PC-3 (cell line): Measurements from ENCODE around the gene AIPL1. TPM values are rescaled to one million over a fixed set of nuclear protein-coding genes. Genes with fewer than 3 reads are reported as not detected.

ENCODE experiments used
- ATAC-seq: fragments of 200-7000 bp; cut with Tn5 transposase; 2 replicates; pipeline ENCODE4 v1.9.1; 2020; ENCODE audit warnings: mild to moderate bottlenecking, moderate library complexity
- BruUV-seq: library from RNA; stranded (reverse); fragments of 400-500 nt; replicated peaks from 2 replicates; lab custom pipeline; 2021; lab: Mats Ljungman, UMichigan
- CTCF ChIA-PET: fragments of 300-600 bp; sonication (Branson Sonifier 250); formaldehyde crosslinking; loops from one replicate; lab custom pipeline; 2022; ENCODE audit warnings: antibody characterized with exemption; lab: Charles Lee
- POLR2A ChIA-PET: fragments of 300-600 bp; sonication (Branson Sonifier 250); formaldehyde crosslinking; loops from one replicate; lab custom pipeline; 2022; ENCODE audit warnings: antibody characterized with exemption; ENCODE audit not compliant: unreplicated experiment; lab: Charles Lee
- DNase-seq: peaks from one replicate; pipeline ENCODE4 v3.0.0-alpha.2; 2015
- H2AFZ ChIP-seq: fragments of 300-600 bp; sonication (generic); 2 replicates; pipeline ENCODE4 v1.6.0; 2016; ENCODE audit warnings: antibody characterized with exemption, low read length
- H3F3A ChIP-seq: fragments of 300-600 bp; sonication (generic); one replicate; pipeline ENCODE4 v1.6.0; 2017; ENCODE audit warnings: antibody characterized with exemption, low read length, control low read depth, mild to moderate bottlenecking; ENCODE audit not compliant: unreplicated experiment
- H3K27ac ChIP-seq: fragments of 300-600 bp; sonication (generic); 2 replicates; pipeline ENCODE4 v1.5.1; 2016; ENCODE audit warnings: mild to moderate bottlenecking, low read length
- H3K27me3 ChIP-seq: fragments of 300-600 bp; sonication (generic); 2 replicates; pipeline ENCODE4 v1.6.1; 2016; ENCODE audit warnings: low read length, mixed read lengths
- H3K36me3 ChIP-seq: fragments of 300-600 bp; sonication (generic); 2 replicates; pipeline ENCODE4 v1.6.1; 2016; ENCODE audit warnings: low read depth, mixed run types, low read length, mixed read lengths
- H3K4me1 ChIP-seq: fragments of 300-600 bp; sonication (generic); 2 replicates; pipeline ENCODE4 v1.5.1; 2016; ENCODE audit warnings: low read length; ENCODE audit not compliant: insufficient read depth
- H3K4me2 ChIP-seq: fragments of 300-600 bp; sonication (generic); 2 replicates; pipeline ENCODE4 v1.6.0; 2016; ENCODE audit warnings: low read length
- H3K4me3 ChIP-seq: fragments of 300-600 bp; sonication (generic); 2 replicates; pipeline ENCODE4 v1.5.1; 2016; ENCODE audit warnings: mild to moderate bottlenecking, low read length, mixed read lengths
- H3K79me2 ChIP-seq: fragments of 300-600 bp; sonication (generic); 2 replicates; pipeline ENCODE4 v1.6.1; 2017; ENCODE audit warnings: low read length, mixed read lengths
- H3K9ac ChIP-seq: fragments of 300-600 bp; sonication (generic); 2 replicates; pipeline ENCODE4 v1.6.0; 2016; ENCODE audit warnings: mild to moderate bottlenecking, low read length
- H3K9me2 ChIP-seq: fragments of 300-600 bp; sonication (generic); replicated peaks from 2 replicates; pipeline ENCODE4 v1.6.1; 2016; ENCODE audit warnings: mixed run types, low read length, mixed read lengths
- H3K9me3 ChIP-seq: fragments of 300-600 bp; sonication (generic); 2 replicates; pipeline ENCODE4 v1.6.1; 2016; ENCODE audit warnings: low read length, mixed read lengths
- H4K20me1 ChIP-seq: fragments of 300-600 bp; sonication (generic); 2 replicates; pipeline ENCODE4 v1.6.1; 2016; ENCODE audit warnings: low read length, mixed read lengths
- CTCF ChIP-seq: fragments of 300-600 bp; sonication (generic); conservative IDR thresholded peaks from 2 replicates; pipeline ENCODE4 v1.5.1; 2017; ENCODE audit warnings: antibody characterized with exemption, low read depth, mild to moderate bottlenecking, low read length
- EZH2 ChIP-seq: fragments of 300-600 bp; sonication (generic); IDR thresholded peaks from one replicate; pipeline ENCODE4 v1.6.1; 2017; ENCODE audit warnings: antibody characterized with exemption, mild to moderate bottlenecking, low read length; ENCODE audit not compliant: unreplicated experiment
- EZH2phosphoT487 ChIP-seq: fragments of 300-600 bp; sonication (generic); IDR thresholded peaks from 2 replicates; pipeline ENCODE4 v1.6.1; 2018; ENCODE audit warnings: mild to moderate bottlenecking, antibody characterized with exemption, low read length, borderline replicate concordance
- intact Hi-C: fragments of 100-400 bp; cut with micrococcal nuclease; formaldehyde crosslinking; loops from 2 replicates; pipeline ENCODE4 v1.9.0; 2023
- total RNA-seq: library from RNA; depleted of rRNA; stranded (reverse); fragments of >200 nt; gene quantifications from 2 replicates; pipeline ENCODE4 v1.2.3, GENCODE V29; 2014

Gene AIPL1
- total RNA-seq, 1 experiment from 2014 or later = not detected

- TF ChIP-seq EZH2 (no peak), CTCF (no peak), EZH2phosphoT487 (no peak)
- CTCF ChIA-PET = no interaction called here
Measured at GRCh38 chr17:6450926-6451832, 16.3 kb upstream of the AIPL1 start.

GRCh38 chr17:6449307-6449706, 14.4 kb upstream of the AIPL1 start:
- H3F3A ChIP-seq = no peaks in the 10 kb centered on the region
- H3K9me2 ChIP-seq = no peaks in the 10 kb centered on the region
- no peak overlapping the region for H3K27ac ChIP-seq
- DNase-seq = no peak
- no TSS peak for BruUV-seq
- H3K79me2 ChIP-seq = peaks cover 15% of the 10 kb centered on the region
- no peaks in the 10 kb centered on the region for H3K27me3 ChIP-seq
- H2AFZ ChIP-seq = no peak overlapping the region
- H4K20me1 ChIP-seq = no peaks in the 10 kb centered on the region
- H3K4me1 ChIP-seq = peaks cover 9% of the 10 kb centered on the region; the same call in 1 of the 2 replicates
- ChIA-PET CTCF (no interaction called here), POLR2A (no interaction called here)
- no peaks in the 10 kb centered on the region; the same call in 1 of the 2 replicates for H3K36me3 ChIP-seq
- no peaks in the 10 kb centered on the region for H3K9me3 ChIP-seq
- H3K4me3 ChIP-seq = no peak overlapping the region
- ATAC-seq = no peak
- no peak overlapping the region for H3K4me2 ChIP-seq
- H3K9ac ChIP-seq = no peak overlapping the region
- TF ChIP-seq EZH2 = no peak
- TF ChIP-seq CTCF = no peak
- no peak for TF ChIP-seq EZH2phosphoT487
- intact Hi-C loops = no loop called here

More at GRCh38 chr17:6450926-6451832, 16.3 kb upstream of the AIPL1 start:
- ATAC-seq = no peak
- intact Hi-C loops = no loop called here
- POLR2A ChIA-PET = no interaction called here
- BruUV-seq = no TSS peak
- Histone ChIP-seq H2AFZ (no peak overlapping the region), H3K9me3 (no peaks in the 10 kb centered on the region), H3K4me1 (no peaks in the 10 kb centered on the region), H3K36me3 (no peaks in the 10 kb centered on the region; the same call in 1 of the 2 replicates), H3K79me2 (no peaks in the 10 kb centered on the region), H3K9ac (no peak overlapping the region), H3K4me2 (no peak overlapping the region), H3K9me2 (no peaks in the 10 kb centered on the region), H3K27me3 (no peaks in the 10 kb centered on the region), H4K20me1 (no peaks in the 10 kb centered on the region), H3F3A (no peaks in the 10 kb centered on the region), H3K27ac (no peak overlapping the region), H3K4me3 (no peak overlapping the region)
- no peak for DNase-seq

GRCh38 chr17:6448473-6448872, 13.6 kb upstream of the AIPL1 start:
- CTCF ChIA-PET = no interaction called here
- ATAC-seq = no peak
- H3K4me1 ChIP-seq = peaks cover 12% of the 10 kb centered on the region
- no peaks in the 10 kb centered on the region for H3K9me3 ChIP-seq
- no TSS peak for BruUV-seq
- TF ChIP-seq EZH2phosphoT487 = no peak
- TF ChIP-seq EZH2 = no peak
- no peak for TF ChIP-seq CTCF
- H2AFZ ChIP-seq = no peak overlapping the region
- DNase-seq = no peak
- no peaks in the 10 kb centered on the region for H3K27me3 ChIP-seq
- peaks cover 15% of the 10 kb centered on the region for H3K79me2 ChIP-seq
- no peaks in the 10 kb centered on the region for H3K9me2 ChIP-seq
- no peak overlapping the region for H3K27ac ChIP-seq
- H4K20me1 ChIP-seq = no peaks in the 10 kb centered on the region
- no peak overlapping the region for H3K9ac ChIP-seq
- H3K4me3 ChIP-seq = no peak overlapping the region
- H3K36me3 ChIP-seq = no peaks in the 10 kb centered on the region; the same call in 1 of the 2 replicates
- no peaks in the 10 kb centered on the region for H3F3A ChIP-seq
- H3K4me2 ChIP-seq = no peak overlapping the region
- intact Hi-C loops = no loop called here
- POLR2A ChIA-PET = no interaction called here
